Measurements from ENCODE around the gene ZNF236.
"Not testable (repeated sequence)": the region's sequence is repeated elsewhere in the genome, so short reads cannot be mapped to it uniquely, and the experiment has no call there.

The ZNF236 gene

DNA sequence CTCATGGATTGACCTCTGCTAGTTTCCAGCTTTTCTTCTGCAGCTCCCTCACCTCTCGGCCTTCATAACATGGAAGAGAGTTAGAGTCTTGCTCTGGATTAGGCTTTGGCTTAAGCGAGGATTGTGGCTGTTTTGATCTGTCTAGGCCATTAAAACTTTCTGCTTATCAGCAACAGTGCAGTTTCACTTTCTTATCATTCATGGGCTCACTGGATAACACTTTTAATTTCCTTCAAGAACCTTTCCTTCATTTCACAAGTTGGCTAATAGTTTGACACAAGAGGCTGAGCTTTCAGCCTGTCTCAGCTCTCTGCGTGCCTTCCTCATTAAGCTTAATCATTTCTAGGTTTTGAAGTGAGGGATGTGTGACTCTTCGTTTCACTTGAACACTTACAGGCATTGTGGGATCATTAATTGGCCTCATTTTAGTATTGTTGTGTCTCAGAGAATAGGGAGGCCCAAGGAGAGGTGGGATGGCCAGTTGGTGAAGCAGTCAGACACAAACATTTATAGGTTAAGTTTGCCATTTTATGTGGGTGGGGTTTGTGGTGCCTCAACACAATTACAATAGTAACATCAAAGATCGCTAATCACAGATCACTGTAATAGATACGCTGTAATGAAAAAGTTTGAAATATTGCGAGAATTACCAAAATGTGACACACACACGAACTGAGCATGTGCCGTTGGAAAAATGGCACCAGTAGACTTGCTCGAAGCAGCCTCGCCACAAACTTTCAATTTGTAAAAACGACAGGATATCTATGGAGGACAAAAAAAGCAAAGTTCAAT, 129.3 kb downstream of the ZNF236 start:
- no peak for DNase-seq (ENCODE audit: low read depth)

DNA sequence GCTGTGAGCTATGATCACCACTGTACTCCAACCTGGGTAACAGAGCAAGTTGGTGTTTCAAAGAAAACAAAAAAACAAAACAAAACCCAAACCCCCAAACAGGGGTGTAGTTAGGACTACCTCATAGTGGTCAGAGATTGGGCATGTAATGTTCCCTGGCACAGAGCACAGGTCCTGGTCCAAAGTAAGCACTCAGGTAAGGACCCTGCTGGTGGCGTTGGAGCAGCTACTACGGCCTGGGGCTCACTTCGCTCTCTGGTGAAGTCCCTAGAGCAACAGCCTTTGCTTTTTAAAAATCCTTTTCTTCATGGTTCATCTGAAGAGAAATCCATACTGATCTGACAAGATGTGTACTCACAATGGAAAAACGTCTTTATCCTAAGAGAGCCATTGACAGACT, 130.4 kb downstream of the ZNF236 start:
- DNase-seq (ENCODE audit: low read depth), result no peak

DNA sequence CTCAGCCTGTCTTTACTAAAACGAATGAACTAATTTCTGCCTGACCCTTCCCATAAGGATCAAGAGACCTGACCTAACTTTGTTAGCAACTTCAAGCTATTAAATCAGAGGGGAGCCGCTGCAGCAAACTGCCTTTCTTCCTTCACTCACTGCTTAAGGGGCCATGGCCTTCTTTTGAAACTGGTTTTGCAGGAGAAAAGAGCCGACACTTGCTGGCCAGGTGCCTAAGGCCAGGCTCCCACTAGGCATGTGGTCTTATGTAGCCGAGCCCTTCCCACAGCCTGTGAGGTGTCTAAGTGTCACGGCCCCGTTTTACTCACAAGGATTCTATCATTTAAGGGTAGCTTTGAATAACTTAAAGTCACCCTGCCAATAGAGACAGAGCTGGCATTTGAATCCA, 130.8 kb downstream of the ZNF236 start:
- no peak for DNase-seq (ENCODE audit: low read depth)

DNA sequence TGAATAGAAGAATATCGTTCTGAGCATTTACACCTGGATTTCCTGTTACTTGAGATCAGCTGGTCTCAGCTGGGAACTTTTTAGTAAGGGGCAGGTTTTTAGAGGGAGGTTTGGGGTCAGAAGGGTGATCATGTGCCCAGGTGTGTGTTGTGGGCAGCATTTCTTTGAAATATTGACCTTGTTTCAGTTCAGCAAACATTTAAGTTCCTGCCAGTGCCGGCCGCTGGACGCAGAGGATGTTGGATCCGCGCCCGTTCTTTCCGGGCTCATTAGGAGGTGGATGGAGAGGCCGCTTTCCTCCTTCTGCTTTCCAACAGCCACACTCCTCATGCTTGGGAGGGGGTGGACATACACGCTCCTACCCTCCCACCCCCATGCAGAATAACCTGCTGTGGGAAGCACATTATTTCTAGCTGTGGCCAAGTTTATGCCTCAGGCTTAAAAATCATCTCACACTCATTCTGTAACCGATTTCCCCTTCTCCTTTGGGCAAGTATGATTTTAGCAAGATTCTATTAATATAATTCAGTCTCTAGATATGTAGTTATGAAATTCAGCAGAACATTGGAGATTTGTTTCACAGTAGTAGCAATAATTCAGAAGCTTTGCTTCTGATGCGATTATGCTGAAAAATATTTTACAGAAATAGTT, 131.4 kb downstream of the ZNF236 start:
- DNase-seq (ENCODE audit: low read depth), result no peak

DNA sequence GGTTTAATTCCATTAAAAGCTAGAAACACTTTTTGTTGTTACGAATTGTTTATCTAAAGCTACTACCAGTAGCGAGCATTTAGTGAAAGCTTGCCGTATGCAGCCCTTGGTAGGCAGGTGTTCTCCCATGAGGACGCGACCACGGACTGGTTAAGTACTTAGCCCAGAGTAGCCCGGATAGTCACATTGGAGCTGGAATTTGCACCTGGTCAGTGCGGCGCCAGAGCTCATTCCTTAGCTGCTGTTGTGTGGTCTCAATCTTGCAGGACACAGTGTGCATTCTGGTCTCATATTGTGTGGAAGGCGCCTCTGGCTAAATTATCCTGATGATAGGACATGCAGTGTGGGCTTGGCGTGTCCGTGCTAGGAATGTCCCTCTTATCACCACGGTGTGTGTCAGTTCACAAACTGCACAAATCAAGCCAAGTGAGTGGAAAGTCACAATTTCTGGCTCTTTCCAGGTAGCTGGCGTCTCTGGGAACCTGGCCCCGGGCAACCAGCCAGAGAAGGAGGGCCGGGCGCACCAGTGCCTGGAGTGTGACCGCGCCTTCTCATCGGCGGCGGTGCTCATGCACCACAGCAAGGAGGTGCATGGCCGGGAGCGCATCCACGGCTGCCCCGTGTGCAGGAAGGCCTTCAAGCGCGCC, 133.3 kb downstream of the ZNF236 start:
- DNase-seq (ENCODE audit: low read depth), result no peak

DNA sequence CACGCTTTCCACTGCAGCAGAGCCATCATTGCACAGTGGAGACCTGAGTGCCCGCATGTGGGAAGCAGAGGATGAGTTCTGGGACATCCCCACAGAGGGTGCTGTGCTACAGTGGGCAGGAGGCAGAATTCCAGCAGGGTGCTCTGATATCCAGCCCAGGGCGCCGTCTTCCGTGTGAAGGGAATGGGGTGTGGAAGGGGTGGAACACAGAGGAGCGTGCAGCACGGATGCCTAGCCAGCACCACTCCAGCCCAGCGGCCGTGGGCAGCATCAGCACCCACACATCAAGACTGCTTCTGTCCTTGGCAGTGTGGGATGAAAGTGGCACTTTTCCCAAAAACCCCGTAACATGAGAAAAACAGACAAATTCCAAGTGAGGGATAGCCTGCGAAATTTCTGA, 134.3 kb downstream of the ZNF236 start:
- no peak for DNase-seq (ENCODE audit: low read depth)

DNA sequence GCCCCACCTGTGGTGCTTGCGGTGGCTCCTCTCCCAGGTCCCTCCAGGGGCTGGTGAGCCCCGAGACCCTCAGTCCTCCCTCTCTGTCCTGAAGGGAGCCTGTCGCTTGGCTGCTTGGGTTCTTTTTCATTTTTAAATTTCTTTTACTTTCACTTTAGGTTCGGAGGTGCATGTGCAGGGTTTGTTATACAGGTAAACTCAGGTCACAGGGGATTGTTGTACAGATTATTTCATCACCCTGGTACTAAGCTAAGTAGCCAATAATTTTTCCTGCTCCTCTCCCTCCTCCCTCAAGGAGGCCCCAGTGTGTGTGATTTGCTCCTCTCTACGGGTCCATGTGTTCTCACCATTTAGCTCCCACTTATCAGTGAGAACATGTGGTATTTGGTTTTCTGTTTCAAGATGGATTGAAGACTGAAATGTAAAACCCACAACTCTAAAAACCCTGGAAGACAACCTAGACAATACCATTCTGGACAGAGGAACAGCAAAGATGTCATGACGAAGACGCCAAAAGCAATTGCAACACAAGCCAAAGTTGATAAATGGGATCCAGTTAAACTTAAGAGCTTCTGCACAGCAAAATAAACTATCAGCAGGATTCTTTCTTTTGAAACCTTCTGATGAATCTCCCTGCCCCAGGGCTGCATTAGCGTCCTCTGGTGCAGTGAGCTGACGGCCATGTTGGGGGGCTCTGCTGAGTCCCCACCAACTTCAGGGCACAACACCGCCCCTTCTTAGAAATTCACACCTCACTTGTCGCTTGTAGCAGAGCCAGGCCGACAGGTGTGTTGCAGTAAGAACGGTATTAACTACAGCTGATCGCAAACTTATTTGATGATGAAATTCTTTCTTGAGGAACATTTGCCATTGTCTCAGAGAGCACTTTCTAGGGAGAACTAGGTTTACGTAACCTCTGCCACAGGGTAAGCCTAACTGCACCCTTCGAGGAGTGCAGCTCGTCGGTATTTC, 135.3 kb downstream of the ZNF236 start:
- DNase-seq (ENCODE audit: low read depth), result no peak

DNA sequence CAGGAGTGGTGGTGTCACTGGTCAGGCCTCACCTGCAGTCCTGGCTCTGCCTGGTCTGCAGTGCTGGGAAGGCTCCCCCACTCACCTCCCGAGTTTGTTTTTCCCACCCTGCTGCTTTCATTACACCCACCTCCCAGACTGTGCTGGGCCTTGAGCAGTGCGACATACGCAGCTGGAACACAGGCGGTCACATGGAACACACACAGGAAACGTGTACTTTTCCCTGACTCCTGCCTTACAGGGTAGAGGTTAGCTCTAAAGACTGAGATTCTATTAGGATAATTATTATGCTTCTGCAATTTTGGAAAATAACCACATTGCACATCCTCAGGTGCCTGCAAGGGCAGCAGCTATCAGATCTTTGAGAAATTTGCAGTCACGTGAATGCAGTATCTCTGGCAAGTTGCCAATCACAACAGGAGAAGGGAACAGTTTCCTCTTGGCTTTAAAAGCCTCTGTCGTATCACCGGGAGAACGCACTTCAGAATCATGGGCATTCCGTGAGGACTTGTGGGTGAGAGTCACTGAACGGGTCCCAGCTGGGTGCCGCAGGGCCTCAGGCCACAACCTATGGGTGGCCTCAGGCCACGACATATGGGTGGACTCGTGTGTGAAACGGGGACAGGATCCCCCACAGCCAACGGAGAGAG, 136.5 kb downstream of the ZNF236 start:
- no peak for DNase-seq (ENCODE audit: low read depth)

DNA sequence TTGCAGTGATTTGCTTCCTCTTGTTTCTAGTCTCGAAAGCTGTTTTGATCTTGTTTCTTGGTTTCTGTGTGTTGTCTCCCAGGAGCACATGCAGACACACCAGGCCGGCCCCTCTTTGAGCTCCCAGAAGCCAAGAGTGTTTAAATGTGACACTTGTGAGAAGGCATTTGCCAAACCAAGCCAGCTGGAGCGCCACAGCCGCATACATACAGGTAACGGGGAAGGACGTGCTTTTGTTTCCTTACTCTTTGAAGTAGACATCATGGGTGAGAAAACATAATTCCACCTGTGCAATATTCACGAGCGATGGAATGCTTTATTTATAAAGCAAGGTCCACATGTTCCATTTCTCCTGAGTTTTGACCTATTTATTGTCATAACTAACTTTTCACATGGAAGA, 137.2 kb downstream of the ZNF236 start:
- DNase-seq (ENCODE audit: low read depth), result no peak

DNA sequence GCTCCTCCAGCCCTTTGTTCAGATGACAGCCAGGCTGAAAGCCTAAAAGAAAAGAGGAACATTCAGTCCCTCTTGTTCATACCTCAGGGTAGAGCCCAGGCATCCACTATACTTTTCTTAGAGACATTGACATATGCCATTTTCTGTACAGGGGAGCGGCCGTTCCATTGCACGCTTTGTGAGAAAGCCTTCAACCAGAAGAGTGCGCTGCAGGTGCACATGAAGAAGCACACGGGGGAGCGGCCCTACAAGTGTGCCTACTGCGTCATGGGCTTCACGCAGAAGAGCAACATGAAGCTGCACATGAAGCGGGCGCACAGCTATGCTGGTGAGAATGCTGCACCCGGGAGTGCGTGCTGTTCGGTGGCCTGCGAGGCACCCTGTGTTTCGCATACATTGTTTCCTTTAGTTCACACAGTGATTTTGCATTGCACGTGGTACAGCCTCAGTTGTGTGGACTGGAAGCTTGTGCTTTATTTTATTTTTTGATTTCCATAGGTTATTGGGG, 138.2 kb downstream of the ZNF236 start:
- no peak for DNase-seq (ENCODE audit: low read depth)

DNA sequence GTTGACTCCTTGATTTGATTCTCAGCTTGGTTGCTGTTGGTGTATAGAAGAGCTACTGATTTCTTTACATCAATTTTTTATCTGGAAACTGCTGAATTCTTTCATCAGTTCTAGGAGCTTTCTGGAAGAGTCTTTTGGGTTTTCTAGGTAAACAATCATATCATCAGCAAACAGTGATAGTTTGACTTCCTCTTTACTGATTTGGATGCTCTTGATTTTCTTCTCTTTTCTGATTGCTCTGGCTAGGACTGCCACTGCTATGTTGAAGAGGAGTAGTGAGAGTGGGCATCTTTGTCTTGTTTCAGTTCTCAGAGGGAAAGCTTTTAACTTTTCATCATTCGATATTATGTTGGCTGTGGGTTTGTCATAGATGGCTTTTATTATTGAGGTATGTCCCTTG, 140.5 kb downstream of the ZNF236 start:
- DNase-seq (ENCODE audit: low read depth), result no peak

DNA sequence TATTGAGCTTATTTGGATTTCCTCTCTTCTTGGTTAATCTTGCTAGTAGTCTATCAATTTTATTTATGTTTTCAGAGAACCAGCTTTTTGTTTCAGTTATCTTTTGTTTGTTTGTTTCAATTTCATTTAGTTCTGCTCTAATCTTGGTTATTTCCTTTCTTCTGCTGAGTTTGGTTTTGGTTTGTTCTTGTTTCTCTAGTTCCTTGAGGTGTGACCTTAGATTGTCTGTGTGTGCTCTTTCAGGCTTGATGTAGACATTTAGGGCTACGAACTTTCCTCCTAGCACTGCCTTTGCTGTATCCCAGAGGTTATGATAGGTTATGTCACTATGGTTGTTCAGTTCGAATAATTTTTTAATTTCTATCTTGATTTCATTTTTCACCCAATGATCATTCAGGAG, 141.6 kb downstream of the ZNF236 start:
- DNase-seq (ENCODE audit: low read depth), result no peak

DNA sequence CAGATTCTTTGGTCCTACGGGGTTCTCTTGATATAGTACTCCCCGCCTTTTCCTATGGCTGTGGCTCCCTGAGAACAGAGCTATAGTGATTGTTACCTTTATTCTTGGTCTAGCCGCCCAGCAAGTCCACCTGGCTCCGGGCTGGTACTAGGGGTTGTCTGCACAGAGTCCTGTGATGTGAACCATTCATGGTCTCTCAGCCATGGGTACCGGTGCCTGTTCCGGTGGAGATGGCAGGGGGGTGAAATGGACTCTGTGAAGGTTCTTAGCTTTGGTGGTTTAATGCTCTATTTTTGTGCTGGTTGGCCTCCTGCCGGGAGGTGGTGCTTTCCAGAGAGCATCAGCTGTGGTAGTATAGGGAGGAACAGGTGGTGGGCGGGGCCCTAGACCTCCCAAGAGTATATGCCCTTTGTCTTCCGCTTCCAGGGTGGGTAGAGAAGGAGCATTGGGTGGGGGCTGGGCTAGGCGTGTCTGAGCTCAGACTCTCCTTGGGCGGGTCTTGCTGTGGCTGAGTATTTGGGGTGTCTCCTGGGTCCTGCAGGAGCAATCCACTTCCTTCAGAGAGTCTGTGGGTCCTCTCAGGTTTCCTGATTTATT, 143.3 kb downstream of the ZNF236 start:
- DNase-seq (ENCODE audit: low read depth), result not testable (repeated sequence)

DNA sequence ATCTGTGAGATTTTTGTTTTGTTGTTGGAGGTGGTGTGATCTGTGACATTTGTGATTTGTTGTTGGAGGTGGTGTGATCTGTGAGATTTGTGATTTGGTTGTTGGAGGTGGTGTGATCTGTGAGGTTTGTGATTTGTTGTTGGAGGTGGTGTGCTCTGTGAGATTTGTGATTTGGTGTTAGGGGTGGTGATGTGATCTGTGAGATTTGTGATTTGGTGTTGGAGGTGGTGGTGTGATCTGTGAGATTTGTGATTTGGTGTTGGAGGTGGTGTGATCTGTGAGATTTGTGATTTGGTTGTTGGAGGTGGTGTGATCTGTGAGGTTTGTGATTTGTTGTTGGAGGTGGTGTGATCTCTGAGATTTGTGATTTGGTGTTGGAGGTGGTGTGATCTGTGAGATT, 144.9 kb downstream of the ZNF236 start:
- DNase-seq (ENCODE audit: low read depth), result not testable (repeated sequence)

DNA sequence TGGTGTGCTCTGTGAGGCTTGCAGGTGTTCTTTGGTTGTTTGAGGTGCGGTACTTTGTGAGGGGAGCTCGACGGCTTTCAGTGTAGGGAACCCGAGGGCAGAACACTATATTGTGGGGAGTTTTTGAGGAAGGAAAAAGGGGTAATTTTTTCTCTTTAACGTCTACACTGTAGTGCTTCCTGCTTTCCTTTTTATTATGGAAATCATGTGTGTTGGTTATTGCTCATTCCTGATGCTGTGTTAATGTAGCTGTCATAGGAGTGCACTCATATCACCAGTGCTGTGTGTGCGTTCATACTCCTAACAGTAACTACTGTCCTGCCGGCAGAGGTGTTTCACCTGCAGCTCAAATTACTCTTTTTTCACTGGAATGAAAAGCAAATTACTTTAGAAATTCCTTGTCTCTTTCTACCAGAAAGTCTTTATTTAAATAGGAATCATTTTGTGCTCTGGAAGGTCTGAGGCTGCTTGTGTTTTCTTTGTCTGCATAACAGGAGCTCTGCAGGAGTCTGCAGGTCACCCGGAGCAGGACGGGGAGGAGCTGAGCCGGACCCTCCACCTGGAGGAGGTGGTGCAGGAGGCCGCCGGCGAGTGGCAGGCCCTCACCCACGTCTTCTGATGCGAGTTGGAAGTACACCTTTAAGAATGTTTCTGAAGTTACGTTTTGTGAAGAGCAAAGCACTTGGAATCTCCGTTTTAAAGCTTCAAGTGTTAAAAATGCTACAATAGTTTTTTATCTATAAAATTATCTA, 145.5 kb downstream of the ZNF236 start:
- no peak for DNase-seq (ENCODE audit: low read depth)

DNA sequence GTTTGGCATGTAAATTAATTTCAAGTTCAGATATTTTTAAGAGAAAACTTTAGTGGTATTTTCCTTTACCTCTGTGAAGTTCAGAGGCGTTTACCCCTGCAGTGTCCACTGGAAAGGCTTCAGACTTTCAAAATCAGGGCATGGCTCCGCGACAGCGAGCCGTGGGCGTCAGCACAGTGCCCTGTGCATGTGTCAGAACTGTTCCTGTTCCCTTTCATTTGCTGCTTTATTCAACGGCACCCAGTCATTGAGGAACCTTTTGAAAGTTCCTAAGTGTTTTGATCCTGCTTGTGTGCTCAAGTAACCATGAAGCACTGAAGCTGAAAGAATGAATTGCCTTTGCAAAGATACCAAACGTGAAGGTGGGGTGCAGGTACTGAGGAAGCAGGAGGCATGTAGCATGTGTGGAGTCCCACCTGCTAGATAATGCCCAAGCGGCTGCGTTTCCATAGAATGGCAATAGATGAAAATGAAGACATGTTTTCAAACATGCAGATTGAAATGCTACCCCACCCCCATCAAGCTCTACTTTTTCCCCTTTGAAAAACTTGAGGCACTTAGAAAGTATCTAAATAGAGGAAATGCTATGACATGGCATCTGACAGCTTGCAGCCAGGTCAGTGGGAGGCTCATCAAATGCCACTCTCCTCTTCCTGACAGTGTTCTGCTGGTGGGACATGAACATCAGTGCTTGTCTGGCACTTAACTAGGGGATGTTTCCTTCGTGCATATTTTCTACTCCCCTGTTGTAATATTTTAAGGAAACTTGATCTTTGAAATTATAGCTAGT, 148.6 kb downstream of the ZNF236 start:
- DNase-seq (ENCODE audit: low read depth), result no peak

DNA sequence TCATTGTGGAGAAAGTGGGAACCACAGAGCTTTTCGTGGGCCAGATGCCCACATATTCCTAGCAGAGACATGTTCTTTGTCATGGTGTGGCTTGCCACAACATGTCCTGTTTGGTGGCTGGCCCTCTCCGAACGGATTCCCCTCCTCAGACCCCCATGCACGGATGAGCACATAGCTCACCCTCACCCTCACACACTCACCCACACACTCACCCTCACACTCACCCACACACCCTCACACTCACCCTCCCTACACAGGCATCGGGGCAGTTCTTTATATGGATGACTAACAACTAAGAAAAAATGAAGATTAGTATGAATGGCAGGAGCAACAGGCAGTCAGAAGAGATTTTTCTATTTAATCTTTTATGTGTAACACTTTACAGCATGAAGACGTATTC, 149.9 kb downstream of the ZNF236 start:
- no peak for DNase-seq (ENCODE audit: low read depth)

DNA sequence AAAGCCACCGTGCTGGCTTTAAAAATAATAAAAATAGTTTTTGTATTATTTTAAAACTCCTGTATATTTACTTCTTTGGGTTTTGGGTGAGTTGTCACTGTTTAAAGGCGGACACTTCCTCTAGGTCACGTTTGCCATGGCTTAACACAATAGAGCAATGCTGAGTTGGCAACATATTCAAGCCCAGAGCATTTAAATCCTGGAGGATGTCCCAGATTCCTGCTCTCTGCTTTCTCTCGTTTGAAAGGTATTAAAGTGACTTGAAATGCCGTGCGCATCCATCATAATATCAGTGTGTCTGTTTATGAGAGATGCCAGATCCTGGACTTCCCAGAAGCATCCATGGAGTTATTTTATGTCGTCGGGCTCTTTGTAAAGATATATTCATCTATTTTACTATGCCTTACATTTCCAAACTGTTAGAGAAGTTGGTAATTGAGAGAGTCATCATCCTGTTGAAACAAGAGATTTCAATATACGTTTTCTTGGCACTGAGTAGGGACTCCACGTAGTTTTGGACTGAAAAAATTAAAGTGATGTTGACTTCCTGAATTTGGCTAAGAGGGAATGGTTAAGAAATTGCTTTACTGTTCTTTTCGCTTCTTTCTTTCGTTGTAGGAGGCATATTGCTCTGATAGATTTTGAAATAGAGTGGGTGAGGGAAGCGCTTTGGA, 150.6 kb downstream of the ZNF236 start:
- no peak for DNase-seq (ENCODE audit: low read depth)

Data from GM04503 (cell line).